Right lobe of liver (tissue), 4 donors: ENCODE data around the gene SMIM36.

Experiments
- POLR2A ChIP-seq: fragments of 450-650 bp; IDR thresholded peaks from one replicate; pipeline ENCODE4 v1.6.1; 2017; ENCODE audit warnings: antibody characterized with exemption, mild to moderate bottlenecking
- TF ChIP-seq, protein P1 (sequence below), 4 donors: fragments of 200-600 bp in 3 of 4; fragments of 450-650 bp in 1 of 4; IDR thresholded peaks; one replicate each; pipeline versions ENCODE4 v1.5.1 to v1.8.0; 2016 to 2022; ENCODE audit warnings: antibody characterized with exemption in 4 of 4, mild to moderate bottlenecking in 2 of 4
- donor health status: DM: no; HTN: no; CAD: no.
- donor health status: DM: no; HTN: no; CAD: no.
- donor health status: DM: no; HTN: yes; CAD: no.

DNA sequence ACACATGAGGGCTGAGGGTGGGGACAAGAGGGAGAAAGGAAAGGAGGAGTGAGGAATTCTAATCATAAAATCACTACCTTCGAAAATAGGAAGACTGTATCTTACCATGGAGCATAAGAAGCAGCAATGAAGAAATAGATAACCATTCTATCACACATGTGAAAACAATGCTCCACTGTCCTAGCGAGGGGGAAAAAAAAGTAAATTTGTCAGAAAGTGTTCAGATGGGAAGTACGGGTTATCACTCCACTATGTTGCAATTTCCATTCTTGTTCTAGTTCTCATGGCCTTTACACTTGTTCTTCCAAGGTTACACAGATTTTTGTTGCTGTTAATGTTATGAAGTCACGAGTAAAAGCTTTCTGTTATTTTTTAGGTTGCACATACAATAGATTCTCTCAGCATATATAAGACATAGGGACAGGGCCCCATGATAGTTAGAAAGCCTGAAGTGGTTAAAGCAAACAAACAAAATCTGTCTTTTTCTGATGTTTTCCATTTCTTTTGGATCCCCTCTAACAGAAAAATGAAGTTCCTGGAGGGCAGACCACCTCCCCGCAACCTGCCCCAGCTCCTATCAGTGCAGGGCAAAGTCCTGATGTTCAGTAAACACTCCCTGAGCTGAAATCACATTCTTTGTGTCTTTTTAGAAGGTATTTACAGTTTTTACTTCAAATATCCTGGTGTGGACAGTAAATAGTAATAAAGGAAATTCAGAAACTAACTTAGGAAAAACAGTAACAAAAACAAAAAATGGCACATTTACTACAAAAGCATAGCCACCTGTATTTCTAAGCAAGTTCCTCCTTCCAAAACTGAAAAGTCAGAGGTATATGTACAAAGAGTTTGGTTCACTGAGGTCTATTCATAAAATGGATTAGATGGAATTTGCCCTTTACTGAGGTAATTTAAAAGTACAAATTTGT lies 103.3 kb downstream of the SMIM36 start:
- TF ChIP-seq, protein P1, sequence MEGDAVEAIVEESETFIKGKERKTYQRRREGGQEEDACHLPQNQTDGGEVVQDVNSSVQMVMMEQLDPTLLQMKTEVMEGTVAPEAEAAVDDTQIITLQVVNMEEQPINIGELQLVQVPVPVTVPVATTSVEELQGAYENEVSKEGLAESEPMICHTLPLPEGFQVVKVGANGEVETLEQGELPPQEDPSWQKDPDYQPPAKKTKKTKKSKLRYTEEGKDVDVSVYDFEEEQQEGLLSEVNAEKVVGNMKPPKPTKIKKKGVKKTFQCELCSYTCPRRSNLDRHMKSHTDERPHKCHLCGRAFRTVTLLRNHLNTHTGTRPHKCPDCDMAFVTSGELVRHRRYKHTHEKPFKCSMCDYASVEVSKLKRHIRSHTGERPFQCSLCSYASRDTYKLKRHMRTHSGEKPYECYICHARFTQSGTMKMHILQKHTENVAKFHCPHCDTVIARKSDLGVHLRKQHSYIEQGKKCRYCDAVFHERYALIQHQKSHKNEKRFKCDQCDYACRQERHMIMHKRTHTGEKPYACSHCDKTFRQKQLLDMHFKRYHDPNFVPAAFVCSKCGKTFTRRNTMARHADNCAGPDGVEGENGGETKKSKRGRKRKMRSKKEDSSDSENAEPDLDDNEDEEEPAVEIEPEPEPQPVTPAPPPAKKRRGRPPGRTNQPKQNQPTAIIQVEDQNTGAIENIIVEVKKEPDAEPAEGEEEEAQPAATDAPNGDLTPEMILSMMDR (IDR thresholded peaks at IDR 0.05) = no peak
- no peak for TF ChIP-seq POLR2A
